MM.1S (cell line): ENCODE measurements around the gene EDAR.

Experiments
- EZH2 ChIP-seq: fragments of 300-600 bp; sonication (generic); optimal IDR thresholded peaks from 2 replicates; pipeline ENCODE3; 2017; ENCODE audit warnings: low read depth, mild to moderate bottlenecking, antibody characterized with exemption, low read length, mixed read lengths
- EZH2phosphoT487 ChIP-seq: fragments of 300-600 bp; sonication (generic); IDR thresholded peaks from 2 replicates; pipeline ENCODE4 v1.6.1; 2018; ENCODE audit warnings: antibody characterized with exemption, low read length
- TF ChIP-seq, protein P1 (sequence below): fragments of 300-600 bp; sonication (generic); IDR thresholded peaks from 2 replicates; pipeline ENCODE4 v1.5.1; 2016; ENCODE audit warnings: antibody characterized with exemption, low read length, mixed read lengths

DNA sequence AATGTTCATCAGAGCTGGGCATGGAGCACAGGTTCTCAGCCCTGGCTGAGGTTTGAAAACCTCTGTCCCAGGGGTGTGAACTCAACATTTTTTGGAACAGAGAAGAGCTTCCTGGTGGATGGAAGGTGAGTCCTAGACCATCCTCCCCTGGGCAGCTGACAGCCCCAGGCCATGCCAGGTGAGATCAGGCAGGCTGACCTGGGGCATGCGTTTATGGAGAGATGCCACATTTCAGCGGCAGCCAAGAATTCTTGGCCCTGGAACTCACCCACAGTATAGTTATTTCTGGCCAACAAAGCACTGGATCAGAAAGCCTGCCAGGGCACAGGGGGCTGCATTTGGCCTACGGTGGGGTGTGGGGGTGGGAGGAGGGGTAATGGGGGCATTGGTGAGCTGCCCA lies 83.8 kb downstream of the EDAR start:
- TF ChIP-seq EZH2 (no peak), EZH2phosphoT487 (no peak)
- TF ChIP-seq, protein P1, sequence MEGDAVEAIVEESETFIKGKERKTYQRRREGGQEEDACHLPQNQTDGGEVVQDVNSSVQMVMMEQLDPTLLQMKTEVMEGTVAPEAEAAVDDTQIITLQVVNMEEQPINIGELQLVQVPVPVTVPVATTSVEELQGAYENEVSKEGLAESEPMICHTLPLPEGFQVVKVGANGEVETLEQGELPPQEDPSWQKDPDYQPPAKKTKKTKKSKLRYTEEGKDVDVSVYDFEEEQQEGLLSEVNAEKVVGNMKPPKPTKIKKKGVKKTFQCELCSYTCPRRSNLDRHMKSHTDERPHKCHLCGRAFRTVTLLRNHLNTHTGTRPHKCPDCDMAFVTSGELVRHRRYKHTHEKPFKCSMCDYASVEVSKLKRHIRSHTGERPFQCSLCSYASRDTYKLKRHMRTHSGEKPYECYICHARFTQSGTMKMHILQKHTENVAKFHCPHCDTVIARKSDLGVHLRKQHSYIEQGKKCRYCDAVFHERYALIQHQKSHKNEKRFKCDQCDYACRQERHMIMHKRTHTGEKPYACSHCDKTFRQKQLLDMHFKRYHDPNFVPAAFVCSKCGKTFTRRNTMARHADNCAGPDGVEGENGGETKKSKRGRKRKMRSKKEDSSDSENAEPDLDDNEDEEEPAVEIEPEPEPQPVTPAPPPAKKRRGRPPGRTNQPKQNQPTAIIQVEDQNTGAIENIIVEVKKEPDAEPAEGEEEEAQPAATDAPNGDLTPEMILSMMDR = no peak
